Liver (tissue), 9 donors: ENCODE results near the gene SCAI. TPM values are rescaled to one million over a fixed set of nuclear protein-coding genes. Genes with fewer than 3 reads are reported as not detected.

ENCODE experiments used
- DNase-seq: peaks from one replicate; pipeline ENCODE4 v3.0.0-alpha.2; 2017; ENCODE audit warnings: low spot score
- H3K27ac ChIP-seq, 2 donors: one replicate each; pipeline ENCODE4 v1.7.0; 2013; ENCODE audit warnings: inconsistent platforms in 2 of 2, low read length in 2 of 2, control low read depth in 1 of 2, low read depth in 1 of 2, mild to moderate bottlenecking in 1 of 2
- H3K27me3 ChIP-seq, 4 donors: one replicate each; pipeline versions ENCODE4 v1.6.1 to v1.7.0; 2013; ENCODE audit warnings: low read length in 3 of 4, inconsistent platforms in 1 of 4, mild to moderate bottlenecking in 1 of 4, moderate library complexity in 1 of 4; ENCODE audit not compliant: control insufficient read depth in 4 of 4, insufficient read depth in 4 of 4
- H3K36me3 ChIP-seq, 4 donors: one replicate each; pipeline versions ENCODE4 v1.6.1 to v1.7.0; 2013; ENCODE audit warnings: low read length in 3 of 4, mild to moderate bottlenecking in 3 of 4, low read depth in 1 of 4, moderate library complexity in 1 of 4; ENCODE audit not compliant: control insufficient read depth in 4 of 4, insufficient read depth in 3 of 4
- H3K4me1 ChIP-seq, 4 donors: one replicate each; pipeline versions ENCODE4 v1.6.1 to v1.7.0; 2013; ENCODE audit warnings: low read length in 3 of 4, mild to moderate bottlenecking in 3 of 4, moderate library complexity in 1 of 4; ENCODE audit not compliant: control insufficient read depth in 4 of 4, insufficient read depth in 4 of 4
- H3K4me3 ChIP-seq, 3 donors: one replicate each; pipeline versions ENCODE4 v1.6.1 to v1.7.0; 2013; ENCODE audit warnings: low read length in 3 of 3, control low read depth in 1 of 3, low read depth in 1 of 3, mild to moderate bottlenecking in 1 of 3
- H3K9ac ChIP-seq, 2 donors: one replicate each; pipeline ENCODE4 v1.7.0; 2013; ENCODE audit warnings: low read length in 2 of 2, mild to moderate bottlenecking in 2 of 2, moderate library complexity in 2 of 2, control low read depth in 1 of 2, low read depth in 1 of 2
- H3K9me3 ChIP-seq, 4 donors: one replicate each; pipeline versions ENCODE4 v1.6.1 to v1.7.0; 2013; ENCODE audit warnings: low read length in 3 of 4; ENCODE audit not compliant: control insufficient read depth in 4 of 4
- CTCF ChIP-seq: fragments of 150-350 bp; IDR thresholded peaks from 2 replicates; pipeline ENCODE4 v1.5.1; 2017; ENCODE audit warnings: improper control_type of control experiment, low read depth, low read length; ENCODE audit not compliant: missing input control
- EGR1 ChIP-seq, 2 donors: IDR thresholded peaks; 2 replicates each; pipeline ENCODE4 v1.6.1; 2016 to 2018; ENCODE audit warnings: antibody characterized with exemption in 2 of 2, low read depth in 2 of 2
- FOXA1 ChIP-seq: IDR thresholded peaks from 2 replicates; pipeline ENCODE4 v1.6.1; 2016; ENCODE audit warnings: antibody characterized with exemption
- FOXA2 ChIP-seq: IDR thresholded peaks from 2 replicates; pipeline ENCODE4 v1.6.1; 2016; ENCODE audit warnings: antibody characterized with exemption
- GABPA ChIP-seq, 2 donors: IDR thresholded peaks in 1 of 2; conservative IDR thresholded peaks in 1 of 2; 2 replicates each; pipeline ENCODE4 v1.6.1; 2016; ENCODE audit warnings: antibody characterized with exemption in 2 of 2, mild to moderate bottlenecking in 1 of 2, moderate library complexity in 1 of 2
- HNF4A ChIP-seq, 2 donors: conservative IDR thresholded peaks; 2 replicates each; pipeline ENCODE4 v1.6.1; 2016; ENCODE audit warnings: antibody characterized with exemption in 2 of 2, mild to moderate bottlenecking in 2 of 2
- HNF4G ChIP-seq: IDR thresholded peaks from 2 replicates; pipeline ENCODE4 v1.6.1; 2016; ENCODE audit warnings: antibody characterized with exemption
- JUND ChIP-seq, 2 donors: IDR thresholded peaks; 2 replicates each; pipeline ENCODE4 v1.6.1; 2016; ENCODE audit warnings: antibody characterized with exemption in 2 of 2
- NR2F2 ChIP-seq: IDR thresholded peaks from 2 replicates; pipeline ENCODE4 v1.6.1; 2016; ENCODE audit warnings: antibody characterized with exemption
- RAD21 ChIP-seq, 2 donors: IDR thresholded peaks; 2 replicates each; pipeline ENCODE4 v1.6.1; 2016; ENCODE audit warnings: antibody characterized with exemption in 2 of 2, mild to moderate bottlenecking in 2 of 2
- RXRA ChIP-seq, 2 donors: IDR thresholded peaks; 2 replicates each; pipeline ENCODE4 v1.6.1; 2017 to 2018; ENCODE audit warnings: antibody characterized with exemption in 2 of 2, mild to moderate bottlenecking in 1 of 2
- SP1 ChIP-seq: IDR thresholded peaks from 2 replicates; pipeline ENCODE4 v1.6.1; 2018; ENCODE audit warnings: antibody characterized with exemption, mild to moderate bottlenecking
- TAF1 ChIP-seq: conservative IDR thresholded peaks from 2 replicates; pipeline ENCODE4 v1.6.1; 2016; ENCODE audit warnings: antibody characterized with exemption, mild to moderate bottlenecking
- YY1 ChIP-seq: IDR thresholded peaks from 2 replicates; pipeline ENCODE4 v1.6.1; 2016; ENCODE audit warnings: antibody characterized with exemption, mild to moderate bottlenecking
- WGBS: extraction: QIAGEN DNeasy Blood & Tissue Kit; methylation state at CpG from one replicate; pipeline ENCODE4 v1.1.7; 2013; 5-methylcytosine and 5-hydroxymethylcytosine counted together
- polyA plus RNA-seq, 2 donors: library from polyadenylated mRNA; stranded (reverse) in 1 of 2; unstranded in 1 of 2; fragments of 200-250 nt in 1 of 2; fragments of >200 nt in 1 of 2; fragmentation: Nextera tagmentation in 1 of 2; extraction: Ambion mirVana in 1 of 2; gene quantifications; one replicate each; pipeline versions ENCODE4 v1.2.1 to v1.2.3, GENCODE V29; 2013 to 2015
- total RNA-seq, 2 donors: library from RNA; depleted of rRNA; stranded (reverse); fragments of >200 nt; gene quantifications; one replicate each; pipeline ENCODE4 v1.2.3, GENCODE V29; 2014
- TF ChIP-seq, protein P1 (sequence below): IDR thresholded peaks from 2 replicates; pipeline ENCODE4 v1.6.1; 2016; ENCODE audit warnings: antibody characterized with exemption
- TF ChIP-seq, protein P2 (sequence below): IDR thresholded peaks from 2 replicates; pipeline ENCODE4 v1.6.1; 2016; ENCODE audit warnings: antibody characterized with exemption, mild to moderate bottlenecking
- TF ChIP-seq, protein P3 (sequence below): IDR thresholded peaks from 2 replicates; pipeline ENCODE4 v1.6.1; 2016; ENCODE audit warnings: antibody characterized with exemption
- TF ChIP-seq, protein P4 (sequence below): IDR thresholded peaks from 2 replicates; pipeline ENCODE4 v1.6.1; 2016; ENCODE audit warnings: antibody characterized with exemption
- donor health status: healthy.
- donor health status: healthy.
- donor health status: healthy.
- donor health status: healthy.
- donor health status: healthy.

SCAI gene
- total and polyA plus RNA-seq, 4 donors, result 0.24 to 5.3 (median 1.6) TPM

GRCh38 chr9:125103770-125104460 lies 39.4 kb downstream of the SCAI start:
- no peaks in the 10 kb centered on the region for H3K27me3 ChIP-seq
- WGBS, result 88% methylated on average over 3 of the region's 3 CpGs
- no peak for DNase-seq
- H3K9me3 ChIP-seq, result no peaks in the 10 kb centered on the region
- no peak overlapping the region for H3K27ac ChIP-seq
- no peaks in the 10 kb centered on the region for H3K36me3 ChIP-seq
- no peak overlapping the region for H3K4me3 ChIP-seq
- TF ChIP-seq, protein P1, sequence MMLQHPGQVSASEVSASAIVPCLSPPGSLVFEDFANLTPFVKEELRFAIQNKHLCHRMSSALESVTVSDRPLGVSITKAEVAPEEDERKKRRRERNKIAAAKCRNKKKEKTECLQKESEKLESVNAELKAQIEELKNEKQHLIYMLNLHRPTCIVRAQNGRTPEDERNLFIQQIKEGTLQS, result no peak
- TF ChIP-seq, protein P2, sequence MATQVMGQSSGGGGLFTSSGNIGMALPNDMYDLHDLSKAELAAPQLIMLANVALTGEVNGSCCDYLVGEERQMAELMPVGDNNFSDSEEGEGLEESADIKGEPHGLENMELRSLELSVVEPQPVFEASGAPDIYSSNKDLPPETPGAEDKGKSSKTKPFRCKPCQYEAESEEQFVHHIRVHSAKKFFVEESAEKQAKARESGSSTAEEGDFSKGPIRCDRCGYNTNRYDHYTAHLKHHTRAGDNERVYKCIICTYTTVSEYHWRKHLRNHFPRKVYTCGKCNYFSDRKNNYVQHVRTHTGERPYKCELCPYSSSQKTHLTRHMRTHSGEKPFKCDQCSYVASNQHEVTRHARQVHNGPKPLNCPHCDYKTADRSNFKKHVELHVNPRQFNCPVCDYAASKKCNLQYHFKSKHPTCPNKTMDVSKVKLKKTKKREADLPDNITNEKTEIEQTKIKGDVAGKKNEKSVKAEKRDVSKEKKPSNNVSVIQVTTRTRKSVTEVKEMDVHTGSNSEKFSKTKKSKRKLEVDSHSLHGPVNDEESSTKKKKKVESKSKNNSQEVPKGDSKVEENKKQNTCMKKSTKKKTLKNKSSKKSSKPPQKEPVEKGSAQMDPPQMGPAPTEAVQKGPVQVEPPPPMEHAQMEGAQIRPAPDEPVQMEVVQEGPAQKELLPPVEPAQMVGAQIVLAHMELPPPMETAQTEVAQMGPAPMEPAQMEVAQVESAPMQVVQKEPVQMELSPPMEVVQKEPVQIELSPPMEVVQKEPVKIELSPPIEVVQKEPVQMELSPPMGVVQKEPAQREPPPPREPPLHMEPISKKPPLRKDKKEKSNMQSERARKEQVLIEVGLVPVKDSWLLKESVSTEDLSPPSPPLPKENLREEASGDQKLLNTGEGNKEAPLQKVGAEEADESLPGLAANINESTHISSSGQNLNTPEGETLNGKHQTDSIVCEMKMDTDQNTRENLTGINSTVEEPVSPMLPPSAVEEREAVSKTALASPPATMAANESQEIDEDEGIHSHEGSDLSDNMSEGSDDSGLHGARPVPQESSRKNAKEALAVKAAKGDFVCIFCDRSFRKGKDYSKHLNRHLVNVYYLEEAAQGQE, result no peak
- TF ChIP-seq EGR1 (IDR thresholded peaks at IDR 0.05; ENCODE audit: low read depth in 2 of 2) (no peak), NR2F2 (no peak), RXRA (IDR thresholded peaks at IDR 0.05) (no peak), SP1 (no peak), FOXA1 (no peak), JUND (IDR thresholded peaks at IDR 0.05) (no peak), FOXA2 (no peak), CTCF (no peak), YY1 (no peak), HNF4A (conservative IDR thresholded peaks at IDR 0.05) (no peak), HNF4G (no peak), RAD21 (IDR thresholded peaks at IDR 0.05) (no peak), TAF1 (no peak), GABPA (IDR thresholded peaks at IDR 0.05 in 1 of 2, conservative IDR thresholded peaks at IDR 0.05 in 1 of 2) (no peak)
- TF ChIP-seq, protein P3, sequence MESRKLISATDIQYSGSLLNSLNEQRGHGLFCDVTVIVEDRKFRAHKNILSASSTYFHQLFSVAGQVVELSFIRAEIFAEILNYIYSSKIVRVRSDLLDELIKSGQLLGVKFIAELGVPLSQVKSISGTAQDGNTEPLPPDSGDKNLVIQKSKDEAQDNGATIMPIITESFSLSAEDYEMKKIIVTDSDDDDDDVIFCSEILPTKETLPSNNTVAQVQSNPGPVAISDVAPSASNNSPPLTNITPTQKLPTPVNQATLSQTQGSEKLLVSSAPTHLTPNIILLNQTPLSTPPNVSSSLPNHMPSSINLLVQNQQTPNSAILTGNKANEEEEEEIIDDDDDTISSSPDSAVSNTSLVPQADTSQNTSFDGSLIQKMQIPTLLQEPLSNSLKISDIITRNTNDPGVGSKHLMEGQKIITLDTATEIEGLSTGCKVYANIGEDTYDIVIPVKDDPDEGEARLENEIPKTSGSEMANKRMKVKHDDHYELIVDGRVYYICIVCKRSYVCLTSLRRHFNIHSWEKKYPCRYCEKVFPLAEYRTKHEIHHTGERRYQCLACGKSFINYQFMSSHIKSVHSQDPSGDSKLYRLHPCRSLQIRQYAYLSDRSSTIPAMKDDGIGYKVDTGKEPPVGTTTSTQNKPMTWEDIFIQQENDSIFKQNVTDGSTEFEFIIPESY, result no peak
- TF ChIP-seq, protein P4, sequence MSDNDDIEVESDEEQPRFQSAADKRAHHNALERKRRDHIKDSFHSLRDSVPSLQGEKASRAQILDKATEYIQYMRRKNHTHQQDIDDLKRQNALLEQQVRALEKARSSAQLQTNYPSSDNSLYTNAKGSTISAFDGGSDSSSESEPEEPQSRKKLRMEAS, result no peak
- no peaks in the 10 kb centered on the region for H3K4me1 ChIP-seq
- no peak overlapping the region for H3K9ac ChIP-seq
